ENCODE results near the gene FAM89A. TPM values are rescaled to one million over a fixed set of nuclear protein-coding genes. Genes with fewer than 3 reads are reported as not detected.
A peak's percentile ranks its signal among the peaks of the same experiment; 100 is the strongest.

FAM89A gene
- total and polyA plus RNA-seq, 9 donors = 6.5 to 10.6 (median 9.2) TPM

DNA sequence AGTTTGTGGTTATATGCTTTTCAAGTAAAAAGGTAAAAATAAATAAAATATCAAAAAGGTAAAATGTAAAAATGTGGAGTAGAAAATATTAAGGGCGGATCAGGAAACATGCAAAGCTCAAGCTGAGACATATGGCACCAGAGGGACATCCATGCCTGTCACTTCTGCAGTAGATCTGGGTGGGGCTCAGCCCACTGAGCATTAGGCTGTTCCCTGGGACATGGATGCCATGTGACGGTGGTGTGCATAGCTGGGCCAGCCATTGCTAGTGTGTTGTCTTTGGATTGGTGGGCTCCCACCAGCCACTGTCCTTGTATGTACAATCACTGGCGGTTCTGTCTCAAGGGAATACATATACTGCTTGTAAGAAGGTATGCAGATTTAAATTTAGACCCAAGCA is 64.4 kb downstream of the FAM89A start:
- Histone ChIP-seq H3K36me3 (ENCODE audit: control insufficient read depth, insufficient read depth, low read length) (peaks cover 8% of the 10 kb centered on the region), H3K4me3 (ENCODE audit: low read length) (no peak overlapping the region), H3K27me3 (ENCODE audit: control insufficient read depth, insufficient read depth, low read length) (no peaks in the 10 kb centered on the region), H3K4me1 (ENCODE audit: control insufficient read depth, insufficient read depth, low read length) (peaks cover 16% of the 10 kb centered on the region), H3K9me3 (replicated peaks; ENCODE audit: control insufficient read depth, low read depth, low read length) (no peaks in the 10 kb centered on the region), H3K27ac (ENCODE audit: low read length) (peak overlapping the region; percentile 44)
- no peak for DNase-seq
- WGBS (ENCODE audit: insufficient coverage) = 60% methylated on average over 1 of the region's 3 CpGs

DNA sequence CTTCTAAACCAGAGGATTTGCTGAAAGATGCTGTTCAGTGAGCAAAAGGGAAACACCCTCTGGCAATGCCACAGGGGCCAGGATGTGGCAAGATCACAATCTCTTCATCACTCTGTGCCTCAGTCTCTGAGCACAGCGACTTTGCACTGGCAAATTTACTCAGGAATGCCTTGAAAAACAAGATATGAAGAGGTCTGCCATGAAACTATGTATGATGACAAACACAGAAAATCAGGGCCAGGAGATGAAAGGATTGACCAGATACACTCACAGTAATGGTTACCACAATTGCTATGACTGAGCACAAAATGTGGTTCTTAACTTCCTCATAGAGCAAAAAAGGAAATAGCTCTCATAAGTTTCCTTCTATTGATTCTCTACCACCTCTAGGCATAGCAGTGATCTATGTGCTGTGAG is 67.2 kb downstream of the FAM89A start:
- WGBS (ENCODE audit: insufficient coverage) = no CpG with 5 or more reads among the region's 1 CpG
- no peak for DNase-seq
- Histone ChIP-seq H3K27ac (ENCODE audit: low read length) (no peak overlapping the region), H3K4me3 (ENCODE audit: low read length) (no peak overlapping the region), H3K27me3 (ENCODE audit: control insufficient read depth, insufficient read depth, low read length) (no peaks in the 10 kb centered on the region), H3K4me1 (ENCODE audit: control insufficient read depth, insufficient read depth, low read length) (peaks cover 14% of the 10 kb centered on the region), H3K9me3 (replicated peaks; ENCODE audit: control insufficient read depth, low read depth, low read length) (no peaks in the 10 kb centered on the region), H3K36me3 (ENCODE audit: control insufficient read depth, insufficient read depth, low read length) (peaks cover 8% of the 10 kb centered on the region)

DNA sequence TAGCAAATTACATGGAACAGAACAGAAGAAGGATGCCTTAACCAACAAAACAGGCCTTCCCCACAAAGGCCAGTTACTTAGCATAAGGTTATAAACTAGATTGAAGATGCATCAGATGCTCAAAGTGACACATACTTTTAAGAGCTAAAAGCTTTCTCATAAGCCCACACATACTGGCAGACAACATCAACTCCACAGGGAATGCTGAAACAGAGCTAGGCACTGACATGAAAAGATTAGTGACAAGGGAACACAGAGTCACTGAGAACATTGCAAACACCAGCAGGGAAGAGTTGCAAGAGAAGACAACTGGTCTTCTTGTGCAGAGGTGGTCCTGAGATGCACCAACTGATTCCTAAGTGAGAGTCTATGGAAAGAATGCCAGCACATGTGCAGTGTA is 68.3 kb downstream of the FAM89A start:
- H3K9me3 ChIP-seq (replicated peaks; ENCODE audit: control insufficient read depth, low read depth, low read length) = no peaks in the 10 kb centered on the region
- H3K27ac ChIP-seq (ENCODE audit: low read length) = no peak overlapping the region
- H3K4me3 ChIP-seq (ENCODE audit: low read length) = no peak overlapping the region
- H3K36me3 ChIP-seq (ENCODE audit: control insufficient read depth, insufficient read depth, low read length) = peaks cover 8% of the 10 kb centered on the region
- H3K27me3 ChIP-seq (ENCODE audit: control insufficient read depth, insufficient read depth, low read length) = no peaks in the 10 kb centered on the region
- H3K4me1 ChIP-seq (ENCODE audit: control insufficient read depth, insufficient read depth, low read length) = peaks cover 11% of the 10 kb centered on the region
- DNase-seq = no peak

DNA sequence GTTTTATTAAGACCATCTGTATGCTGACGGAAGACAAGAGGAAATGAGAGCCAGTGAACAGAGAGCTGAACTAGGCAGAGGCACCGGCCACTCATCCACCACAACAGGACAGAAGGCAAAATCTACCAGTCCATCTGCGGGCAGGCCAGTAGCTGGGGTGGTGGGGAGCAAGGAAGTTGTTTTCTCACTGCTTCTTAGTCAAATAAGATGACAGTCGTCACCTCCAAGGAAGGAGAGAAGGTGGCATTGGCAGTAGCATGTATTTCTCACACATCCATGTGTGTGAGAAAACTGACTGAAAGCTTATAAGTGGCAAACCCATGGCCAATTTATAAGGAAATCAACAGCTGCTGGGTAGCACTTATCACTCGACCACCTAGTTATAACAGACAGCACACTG is 69.6 kb downstream of the FAM89A start:
- no peak overlapping the region for H3K27ac ChIP-seq (ENCODE audit: low read length)
- WGBS (ENCODE audit: insufficient coverage) = no CpG with 5 or more reads among the region's 5 CpGs
- no peak overlapping the region for H3K4me3 ChIP-seq (ENCODE audit: low read length)
- DNase-seq = no peak
- H3K4me1 ChIP-seq (ENCODE audit: control insufficient read depth, insufficient read depth, low read length) = no peaks in the 10 kb centered on the region
- H3K9me3 ChIP-seq (replicated peaks; ENCODE audit: control insufficient read depth, low read depth, low read length) = no peaks in the 10 kb centered on the region
- no peaks in the 10 kb centered on the region for H3K36me3 ChIP-seq (ENCODE audit: control insufficient read depth, insufficient read depth, low read length)
- H3K27me3 ChIP-seq (ENCODE audit: control insufficient read depth, insufficient read depth, low read length) = no peaks in the 10 kb centered on the region

Other genes with a start within 250 kb of the FAM89A start
- gene C1orf198, start 171.7 kb downstream of the FAM89A start, total RNA-seq = 59.4 TPM
- 10 to 100 TPM; 55.4 to 92.7 (median 66.9) TPM for gene C1orf198, start 171.7 kb downstream of the FAM89A start, polyA plus RNA-seq (ENCODE audit: insufficient read depth in 1 of 8, insufficient read length in 8 of 8, low replicate concordance in 1 of 8)
- gene TTC13, start 61.4 kb downstream of the FAM89A start, total RNA-seq = 15.0 TPM
- 10 to 100 TPM; 12.7 to 19.8 (median 16.2) TPM for gene TTC13, start 61.4 kb downstream of the FAM89A start, polyA plus RNA-seq (ENCODE audit: insufficient read depth in 1 of 8, insufficient read length in 8 of 8, low replicate concordance in 1 of 8)
- 11.8 TPM for gene ARV1, start 61.2 kb downstream of the FAM89A start, total RNA-seq
- gene ARV1, start 61.2 kb downstream of the FAM89A start, polyA plus RNA-seq (ENCODE audit: insufficient read depth in 1 of 8, insufficient read length in 8 of 8, low replicate concordance in 1 of 8) = 10 to 100 TPM; 11.9 to 17.6 (median 14.3) TPM
- gene TRIM67, start 121.8 kb upstream of the FAM89A start, total RNA-seq = 0.04 TPM
- under 1 TPM; 0.04 to 0.13 (median 0.07) TPM for gene TRIM67, start 121.8 kb upstream of the FAM89A start, polyA plus RNA-seq (ENCODE audit: insufficient read depth in 1 of 8, insufficient read length in 8 of 8, low replicate concordance in 1 of 8)
- gene GNPAT, start 201.0 kb upstream of the FAM89A start, total RNA-seq = 65.3 TPM
- gene GNPAT, start 201.0 kb upstream of the FAM89A start, polyA plus RNA-seq (ENCODE audit: insufficient read depth in 1 of 8, insufficient read length in 8 of 8, low replicate concordance in 1 of 8) = 10 to 100 TPM; 51.2 to 64.6 (median 56.6) TPM

All from muscle of leg (tissue), 11 donors.